ENCODE results near the gene INCENP. TPM values are rescaled to one million over a fixed set of nuclear protein-coding genes. Genes with fewer than 3 reads are reported as not detected.
"Not testable (repeated sequence)": the region's sequence is repeated elsewhere in the genome, so short reads cannot be mapped to it uniquely, and the experiment has no call there.

INCENP gene
- total RNA-seq = 21.6 to 24.6 TPM (median 22.4 TPM) in 3 replicates
- long read RNA-seq = 0 reads

DNA sequence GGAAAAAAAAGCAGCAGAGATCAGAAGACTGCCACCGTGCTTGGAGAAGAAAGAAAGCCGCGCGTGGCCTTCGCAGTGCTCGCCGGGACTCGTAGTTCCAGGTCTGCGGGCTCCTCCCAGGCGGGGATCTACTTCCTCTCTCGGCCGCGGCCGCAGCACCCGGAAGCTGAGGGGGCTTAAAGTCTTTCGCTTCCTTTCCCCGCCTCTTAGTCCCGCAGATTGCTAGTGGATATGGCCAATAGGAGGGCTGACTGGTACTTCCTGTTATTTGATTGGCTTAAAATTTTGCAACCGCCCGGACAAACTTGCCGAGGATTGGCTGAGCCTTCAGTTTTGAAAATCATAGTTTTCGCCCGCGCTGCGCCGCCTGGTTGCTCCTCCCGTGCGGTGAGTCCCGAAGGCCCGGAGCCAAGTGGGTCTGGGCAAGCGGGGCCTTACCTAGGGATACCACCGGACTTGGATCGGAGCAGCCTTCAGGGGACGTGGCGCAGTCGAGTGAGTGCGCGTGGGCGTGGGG is at the start of gene INCENP:
Gene INCENP (plus strand): TSS at position 343 of the 517 bp plus-strand sequence. CDS start 4,151 bp downstream, outside the sequence.
- Mint-ChIP-seq H3K4me3 (ENCODE audit: unreplicated experiment) (peak within 1 kb of the TSS; percentile 97), H3K27ac (ENCODE audit: unreplicated experiment) (peak within 1 kb of the TSS; percentile 96), H3K9me3 (ENCODE audit: low read depth) (no peaks in the 10 kb centered on the region), H3K27me3 (ENCODE audit: low read depth) (no peaks in the 10 kb centered on the region), H3K4me1 (ENCODE audit: low read depth) (peaks cover 25% of the 10 kb centered on the region), H3K36me3 (ENCODE audit: low read depth) (no peaks in the 10 kb centered on the region)
- DNase-seq (ENCODE audit: low spot score) = peak; percentile 98
- TF ChIP-seq, protein P1, sequence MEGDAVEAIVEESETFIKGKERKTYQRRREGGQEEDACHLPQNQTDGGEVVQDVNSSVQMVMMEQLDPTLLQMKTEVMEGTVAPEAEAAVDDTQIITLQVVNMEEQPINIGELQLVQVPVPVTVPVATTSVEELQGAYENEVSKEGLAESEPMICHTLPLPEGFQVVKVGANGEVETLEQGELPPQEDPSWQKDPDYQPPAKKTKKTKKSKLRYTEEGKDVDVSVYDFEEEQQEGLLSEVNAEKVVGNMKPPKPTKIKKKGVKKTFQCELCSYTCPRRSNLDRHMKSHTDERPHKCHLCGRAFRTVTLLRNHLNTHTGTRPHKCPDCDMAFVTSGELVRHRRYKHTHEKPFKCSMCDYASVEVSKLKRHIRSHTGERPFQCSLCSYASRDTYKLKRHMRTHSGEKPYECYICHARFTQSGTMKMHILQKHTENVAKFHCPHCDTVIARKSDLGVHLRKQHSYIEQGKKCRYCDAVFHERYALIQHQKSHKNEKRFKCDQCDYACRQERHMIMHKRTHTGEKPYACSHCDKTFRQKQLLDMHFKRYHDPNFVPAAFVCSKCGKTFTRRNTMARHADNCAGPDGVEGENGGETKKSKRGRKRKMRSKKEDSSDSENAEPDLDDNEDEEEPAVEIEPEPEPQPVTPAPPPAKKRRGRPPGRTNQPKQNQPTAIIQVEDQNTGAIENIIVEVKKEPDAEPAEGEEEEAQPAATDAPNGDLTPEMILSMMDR (IDR thresholded peaks at IDR 0.05) = no peak

DNA sequence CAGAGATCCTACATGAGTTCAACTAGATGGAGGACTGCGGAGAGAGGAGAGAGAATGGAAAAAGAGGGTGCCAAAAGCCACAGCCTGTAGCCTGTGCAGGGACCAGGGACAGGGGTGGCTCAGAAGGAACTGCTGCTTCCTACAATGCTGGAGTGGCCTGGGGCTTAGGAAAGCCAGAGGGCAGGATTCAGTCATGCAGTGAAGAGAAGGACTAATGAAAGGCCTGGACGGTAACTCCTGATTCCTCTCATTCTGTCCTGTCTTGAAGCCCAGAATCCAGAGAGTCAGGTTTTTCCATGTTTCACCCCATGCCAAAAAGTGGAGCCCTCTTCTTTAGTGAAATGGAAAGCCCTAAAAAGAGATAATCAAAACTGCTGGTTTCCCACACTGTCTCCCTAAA is 48.4 kb upstream of the INCENP start:
- no peak for DNase-seq (ENCODE audit: low spot score)
- TF ChIP-seq, protein P1 (IDR thresholded peaks at IDR 0.05) = no peak
- H3K27me3 Mint-ChIP-seq (ENCODE audit: low read depth) = no peaks in the 10 kb centered on the region
- no peaks in the 10 kb centered on the region for H3K36me3 Mint-ChIP-seq (ENCODE audit: low read depth)
- no peaks in the 10 kb centered on the region for H3K9me3 Mint-ChIP-seq (ENCODE audit: low read depth)
- no peak overlapping the region for H3K4me3 Mint-ChIP-seq (ENCODE audit: unreplicated experiment)
- no peak overlapping the region for H3K27ac Mint-ChIP-seq (ENCODE audit: unreplicated experiment)
- no peaks in the 10 kb centered on the region for H3K4me1 Mint-ChIP-seq (ENCODE audit: low read depth)

GRCh38 chr11:62077132-62077531 is 46.7 kb upstream of the INCENP start:
- DNase-seq (ENCODE audit: low spot score) = no peak
- H3K4me3 Mint-ChIP-seq (ENCODE audit: unreplicated experiment) = no peak overlapping the region
- TF ChIP-seq, protein P1 (IDR thresholded peaks at IDR 0.05) = no peak
- H3K27ac Mint-ChIP-seq (ENCODE audit: unreplicated experiment) = no peak overlapping the region
- H3K27me3 Mint-ChIP-seq (ENCODE audit: low read depth) = no peaks in the 10 kb centered on the region
- peaks cover 7% of the 10 kb centered on the region for H3K4me1 Mint-ChIP-seq (ENCODE audit: low read depth)
- no peaks in the 10 kb centered on the region for H3K9me3 Mint-ChIP-seq (ENCODE audit: low read depth)
- H3K36me3 Mint-ChIP-seq (ENCODE audit: low read depth) = no peaks in the 10 kb centered on the region

DNA sequence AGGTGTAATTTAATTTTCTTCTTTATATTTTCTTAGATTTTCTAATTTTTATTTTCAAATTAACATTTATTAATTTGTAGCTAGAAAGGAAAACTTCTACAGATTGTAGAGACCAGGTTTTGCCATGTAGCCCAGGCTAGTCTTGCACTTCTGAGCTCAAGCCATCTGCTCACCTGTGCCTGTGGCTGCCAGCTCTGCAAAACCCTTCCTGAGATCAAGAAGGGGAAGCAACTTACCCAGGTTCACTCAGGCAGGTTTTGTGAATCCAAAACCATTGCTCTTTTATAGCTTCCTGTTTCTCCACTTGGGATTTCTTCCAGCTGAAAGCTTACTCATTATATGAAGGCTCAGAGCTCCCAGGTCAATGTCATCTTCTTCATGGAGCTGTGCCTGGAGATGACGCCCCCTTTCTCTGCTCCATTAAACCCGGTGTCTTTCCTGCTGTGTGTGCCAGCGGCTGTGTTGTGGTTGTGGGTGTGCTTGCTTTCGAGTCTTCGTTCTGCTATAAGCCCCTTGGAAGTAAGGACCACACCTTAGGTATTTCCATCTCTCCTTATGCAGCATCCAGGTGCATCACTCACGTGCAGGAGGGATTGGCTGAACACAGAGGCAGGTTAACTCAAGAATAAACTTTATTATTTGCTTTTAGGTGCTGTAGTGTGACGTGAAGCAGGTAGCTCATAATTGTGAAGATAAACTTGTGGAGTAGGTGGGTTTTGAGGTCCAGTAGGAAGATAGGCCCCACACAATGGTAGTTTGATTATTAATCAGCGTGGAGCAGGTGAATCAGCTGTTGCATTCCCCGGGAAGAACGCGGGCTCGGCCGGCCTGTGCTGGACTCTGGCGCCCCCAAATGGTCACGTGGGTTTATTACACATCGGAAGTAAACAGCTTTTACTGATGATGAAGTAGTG is 42.2 kb upstream of the INCENP start:
- Mint-ChIP-seq H3K27ac (ENCODE audit: unreplicated experiment) (no peak overlapping the region), H3K4me1 (ENCODE audit: low read depth) (peaks cover 8% of the 10 kb centered on the region), H3K9me3 (ENCODE audit: low read depth) (no peaks in the 10 kb centered on the region), H3K4me3 (ENCODE audit: unreplicated experiment) (no peak overlapping the region), H3K27me3 (ENCODE audit: low read depth) (no peaks in the 10 kb centered on the region), H3K36me3 (ENCODE audit: low read depth) (no peaks in the 10 kb centered on the region)
- TF ChIP-seq, protein P1 (IDR thresholded peaks at IDR 0.05) = peak; percentile 96
- no peak for DNase-seq (ENCODE audit: low spot score)

- H3K27ac Mint-ChIP-seq (ENCODE audit: unreplicated experiment) = no peak overlapping the region
Observed at GRCh38 chr11:62082292-62082657, 41.5 kb upstream of the INCENP start.

DNA sequence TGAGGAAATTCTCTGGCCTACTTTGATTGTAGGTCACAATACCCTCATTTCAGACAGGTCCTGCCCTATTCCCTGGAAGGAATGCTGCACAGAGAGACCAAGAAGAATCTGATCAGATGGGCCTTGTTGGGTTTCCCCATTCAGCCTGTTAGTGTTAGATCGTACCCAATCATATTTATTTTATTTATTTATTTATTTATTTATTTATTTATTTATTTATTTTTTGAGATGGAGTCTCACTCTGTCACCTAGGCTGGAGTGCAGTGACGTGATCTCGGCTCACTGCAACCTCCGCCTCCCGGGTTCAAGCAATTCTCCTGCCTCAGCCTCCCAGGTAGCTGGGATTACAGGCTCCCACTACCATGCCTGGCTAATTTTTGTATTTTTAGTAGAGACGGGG is 39.0 kb upstream of the INCENP start:
- DNase-seq (ENCODE audit: low spot score); H3K4me3 Mint-ChIP-seq (ENCODE audit: unreplicated experiment); H3K4me1 Mint-ChIP-seq (ENCODE audit: low read depth); H3K9me3 Mint-ChIP-seq (ENCODE audit: low read depth); H3K36me3 Mint-ChIP-seq (ENCODE audit: low read depth); H3K27ac Mint-ChIP-seq (ENCODE audit: unreplicated experiment); H3K27me3 Mint-ChIP-seq (ENCODE audit: low read depth): not testable (repeated sequence)

More at GRCh38 chr11:62082292-62082657, 41.5 kb upstream of the INCENP start:
- no peak overlapping the region for H3K4me3 Mint-ChIP-seq (ENCODE audit: unreplicated experiment)
- H3K27me3 Mint-ChIP-seq (ENCODE audit: low read depth) = no peaks in the 10 kb centered on the region
- no peaks in the 10 kb centered on the region for H3K9me3 Mint-ChIP-seq (ENCODE audit: low read depth)
- TF ChIP-seq, protein P1 (IDR thresholded peaks at IDR 0.05) = no peak
- H3K36me3 Mint-ChIP-seq (ENCODE audit: low read depth) = no peaks in the 10 kb centered on the region
- H3K4me1 Mint-ChIP-seq (ENCODE audit: low read depth) = peaks cover 8% of the 10 kb centered on the region
- DNase-seq (ENCODE audit: low spot score) = no peak

All from chondrocyte (in vitro differentiated cells).